ENCODE data around the gene GPC6. TPM values are rescaled to one million over a fixed set of nuclear protein-coding genes. Genes with fewer than 3 reads are reported as not detected.
"Not testable (repeated sequence)": the region's sequence is repeated elsewhere in the genome, so short reads cannot be mapped to it uniquely, and the experiment has no call there.

The GPC6 gene
- total RNA-seq, 2 experiments from 2014 or later = not detected

DNA sequence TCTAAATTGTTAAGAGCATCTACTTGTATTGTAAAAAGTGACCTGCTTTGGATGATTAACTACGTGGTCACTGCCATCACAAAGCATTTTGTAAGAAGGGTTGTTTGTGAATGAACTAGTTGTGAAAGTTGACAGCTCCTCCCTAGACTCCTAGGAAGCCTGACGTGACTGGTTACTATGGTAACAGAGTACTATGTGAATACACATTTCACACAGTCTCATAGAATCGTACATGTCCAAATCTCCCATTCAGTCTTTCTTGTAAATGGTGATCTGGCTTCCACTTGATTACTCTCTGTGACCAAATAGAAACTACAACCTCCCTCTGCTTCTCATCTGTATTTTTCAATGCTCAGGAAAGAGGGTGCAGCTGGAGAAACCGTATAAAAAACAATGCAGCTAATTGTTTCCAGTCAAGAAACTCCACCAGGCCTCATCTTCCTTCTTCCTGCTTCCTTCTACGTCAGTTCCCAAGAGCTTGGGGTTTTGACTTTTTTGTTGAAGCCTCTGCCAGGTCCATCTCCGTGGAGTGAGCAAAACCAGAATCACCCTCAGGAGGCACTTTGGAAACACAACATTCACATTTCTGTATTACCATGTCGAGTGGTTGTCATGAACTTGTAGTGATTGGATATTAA, 83.4 kb downstream of the GPC6 start:
- CTCF ChIA-PET = no interaction called here
- POLR2A ChIA-PET = no interaction called here

DNA sequence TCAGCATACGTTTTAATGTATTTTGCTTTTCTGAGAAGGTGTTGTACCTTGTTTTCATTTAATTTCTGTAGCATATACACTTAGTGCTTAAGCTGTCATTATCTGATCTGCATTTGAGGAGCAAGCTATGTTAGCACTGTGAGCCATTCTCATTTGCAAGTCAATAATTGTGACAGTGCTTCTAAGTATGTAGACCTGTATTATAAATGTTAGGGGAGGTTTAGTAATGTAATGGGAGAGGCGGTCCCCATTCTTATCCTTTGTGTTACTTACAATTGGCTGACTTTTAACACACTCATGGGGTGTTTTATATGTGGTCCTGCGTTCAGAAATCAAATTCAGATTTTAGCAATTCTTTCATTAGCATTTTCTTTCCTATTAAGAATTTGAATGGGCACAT, 90.2 kb downstream of the GPC6 start:
- ChIA-PET CTCF (no interaction called here), POLR2A (no interaction called here)

DNA sequence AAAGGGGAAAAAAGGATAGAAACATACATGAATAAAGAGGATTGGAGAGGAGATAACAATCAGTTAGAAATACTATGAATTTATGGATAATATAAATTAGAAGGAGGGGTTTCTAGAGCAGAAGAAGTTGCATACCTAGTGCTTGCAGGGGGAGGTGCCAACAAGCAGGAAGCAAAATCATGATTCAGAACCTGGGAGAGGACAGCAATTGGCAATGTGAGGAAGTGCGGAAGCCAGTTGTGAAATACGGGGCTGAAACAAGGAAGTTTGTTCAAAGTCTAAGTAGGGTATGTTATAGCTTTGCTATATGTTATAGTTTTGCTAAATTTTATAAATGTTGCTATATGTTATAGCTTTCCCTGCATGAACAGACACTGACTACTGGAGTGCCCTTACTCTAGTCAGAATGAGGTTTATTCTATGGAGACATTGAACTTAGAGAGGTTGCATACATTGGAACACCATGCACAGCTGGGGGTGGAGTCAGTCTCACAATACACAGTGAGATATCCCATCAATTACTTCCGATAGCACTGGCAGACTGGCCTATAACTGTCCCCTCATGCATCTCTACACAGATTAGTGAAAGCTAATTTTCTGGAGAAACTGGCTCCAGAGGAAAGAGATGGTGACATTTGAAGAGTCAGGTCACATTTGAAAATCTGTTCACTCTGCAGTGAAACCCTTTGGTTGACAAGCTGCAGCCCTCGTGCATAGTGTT, 92.1 kb downstream of the GPC6 start:
- POLR2A ChIA-PET = no interaction called here
- CTCF ChIA-PET = no interaction called here

DNA sequence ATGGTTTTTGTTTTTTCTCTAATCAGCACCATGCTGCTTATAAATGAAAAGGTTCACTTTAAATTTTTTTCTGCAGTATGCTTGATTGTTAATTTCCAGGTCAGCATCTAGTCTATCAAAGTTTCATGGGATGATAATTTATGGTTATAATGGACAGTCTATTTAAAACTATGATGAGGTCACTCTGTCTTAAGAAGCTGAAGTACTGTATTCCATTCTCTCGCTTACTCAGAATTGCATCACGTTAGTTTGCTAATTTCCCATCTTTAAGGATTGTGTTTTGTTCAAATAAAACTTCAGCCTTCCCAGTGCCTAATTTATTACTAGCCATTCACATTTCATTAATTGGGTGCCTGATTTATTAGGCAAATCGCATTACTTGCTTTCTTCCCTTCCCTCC, 94.3 kb downstream of the GPC6 start:
- ChIA-PET POLR2A (no interaction called here), CTCF (no interaction called here)

DNA sequence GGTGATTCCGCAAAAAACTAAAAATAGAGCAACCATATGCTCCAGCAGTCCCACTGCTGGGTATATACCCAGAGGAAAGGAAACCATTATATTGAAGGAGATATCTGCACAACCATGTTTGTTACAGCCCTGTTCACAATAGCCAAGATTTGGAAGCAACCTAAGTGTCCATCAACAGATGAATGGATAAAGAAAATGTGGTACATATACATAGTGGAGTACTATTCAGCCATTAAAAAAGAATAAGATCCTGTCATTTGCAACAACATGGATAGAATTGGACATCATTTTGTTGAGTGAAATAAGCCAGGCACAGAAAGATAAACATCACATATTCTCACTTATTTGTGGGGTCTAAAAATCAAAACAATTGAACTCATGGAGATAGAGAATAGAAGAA, 97.3 kb downstream of the GPC6 start:
- CTCF ChIA-PET = not testable (repeated sequence)

DNA sequence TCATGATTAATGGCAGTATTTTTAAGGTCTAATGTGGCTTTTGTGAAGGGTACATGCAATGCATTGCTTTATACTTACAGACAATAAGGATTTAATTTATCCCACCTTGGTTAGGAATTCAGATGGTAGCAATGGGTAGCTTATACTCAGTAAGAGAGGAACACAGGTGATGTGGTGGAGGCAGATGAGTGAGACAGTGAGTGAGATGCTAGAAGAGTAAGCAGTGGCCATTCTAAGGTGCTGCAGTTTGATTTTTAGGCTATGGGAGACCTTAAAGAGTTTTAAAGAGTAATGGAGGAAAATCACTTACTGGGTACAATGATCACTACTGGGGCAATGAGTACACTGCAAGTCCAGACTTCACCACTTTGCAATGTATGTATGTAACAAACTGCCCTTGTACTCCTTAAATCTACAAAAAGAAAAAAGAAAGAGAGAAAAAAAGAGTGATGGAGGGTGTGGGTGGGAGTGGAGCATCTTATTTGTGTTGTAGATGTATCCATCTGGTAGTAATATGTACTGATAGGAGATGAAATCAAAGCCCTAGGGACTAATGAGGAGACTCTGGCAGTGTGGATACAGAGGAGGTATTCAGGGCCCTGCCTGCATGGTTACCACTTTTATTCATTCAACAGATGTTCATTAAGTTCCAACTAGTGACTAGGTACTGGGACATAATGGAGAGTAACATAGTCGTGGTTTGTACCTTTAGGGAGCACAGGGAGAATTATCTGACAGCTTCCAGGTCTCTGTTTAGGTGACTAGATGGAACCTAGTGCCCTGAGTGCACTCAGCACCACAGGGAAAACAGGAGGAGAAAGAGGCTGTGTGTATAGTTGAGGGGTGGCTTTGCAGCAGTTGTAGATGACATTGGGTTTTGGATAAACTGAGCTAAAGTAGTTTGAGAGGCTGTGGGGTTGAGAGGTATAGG, 99.0 kb downstream of the GPC6 start:
- ChIA-PET POLR2A (no interaction called here), CTCF (no interaction called here)

More for the DNA sequence above, 97.3 kb downstream of the GPC6 start:
- POLR2A ChIA-PET = not testable (repeated sequence)

DNA sequence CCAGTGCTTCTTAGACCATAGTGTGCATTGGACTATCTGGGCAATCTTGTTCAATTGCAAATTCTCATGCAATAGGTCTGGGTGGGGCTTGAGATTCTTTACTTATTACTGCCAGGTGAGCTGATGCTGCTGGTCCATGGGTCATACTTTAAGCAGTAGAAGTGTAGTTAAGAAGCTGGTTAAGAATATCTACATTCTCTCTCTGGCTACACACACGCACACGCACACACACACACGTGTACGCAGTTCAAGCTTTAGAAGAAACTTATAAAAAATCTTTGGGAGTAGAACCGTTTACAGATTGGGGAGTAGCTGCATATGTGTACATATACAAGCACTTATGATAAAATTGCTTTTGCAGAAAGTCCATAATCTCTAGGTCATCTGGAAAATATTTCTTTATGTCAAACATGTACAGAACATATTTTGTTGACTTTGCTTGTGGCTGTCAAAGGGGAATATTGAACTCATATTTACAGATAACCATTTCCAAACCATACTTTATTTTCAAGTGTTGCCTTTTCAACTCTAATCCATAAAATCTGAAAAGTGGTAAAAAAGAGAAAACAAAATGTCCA, 99.7 kb downstream of the GPC6 start:
- CTCF ChIA-PET = no interaction called here
- POLR2A ChIA-PET = no interaction called here

DNA sequence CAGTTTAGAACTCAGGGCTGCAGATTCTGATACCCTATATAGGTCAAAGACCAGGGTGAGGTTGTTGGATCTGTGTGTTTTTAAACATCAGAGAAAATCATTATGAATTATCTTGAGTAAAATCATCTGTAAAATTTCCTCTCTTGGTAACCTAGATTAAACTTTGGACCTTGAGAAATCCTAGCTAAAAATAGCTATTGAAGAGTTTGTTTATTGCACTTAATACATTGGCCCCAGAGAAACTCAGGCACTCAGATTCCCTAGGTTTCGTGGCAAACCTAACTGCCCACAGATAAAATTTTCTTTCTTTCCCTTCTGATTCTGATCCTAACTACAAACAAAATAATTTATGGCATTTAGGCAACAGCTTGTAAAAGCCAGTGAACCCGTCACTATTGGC, 102.3 kb downstream of the GPC6 start:
- CTCF ChIA-PET = no interaction called here

DNA sequence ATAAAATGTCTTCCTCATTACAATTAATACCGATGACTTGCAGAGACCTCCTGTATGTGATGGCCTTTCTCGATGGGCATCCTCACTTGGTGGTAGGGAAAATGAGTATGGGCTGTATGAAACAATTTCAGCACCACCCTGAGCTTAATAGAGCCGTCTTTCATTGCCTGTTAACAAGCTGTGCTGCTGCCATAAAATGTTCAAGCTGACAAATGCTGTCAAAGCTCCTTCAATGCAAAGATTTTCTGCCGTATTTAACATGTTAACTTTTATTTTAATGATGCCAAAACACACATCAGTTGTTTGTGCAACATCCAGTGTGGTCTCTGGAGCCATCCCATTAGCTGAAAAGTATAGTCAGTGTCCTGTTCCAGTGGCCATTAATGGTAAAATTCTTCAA, 110.1 kb downstream of the GPC6 start:
- CTCF ChIA-PET = no interaction called here
- POLR2A ChIA-PET = no interaction called here

More for the DNA sequence above, 102.3 kb downstream of the GPC6 start:
- POLR2A ChIA-PET = no interaction called here

DNA sequence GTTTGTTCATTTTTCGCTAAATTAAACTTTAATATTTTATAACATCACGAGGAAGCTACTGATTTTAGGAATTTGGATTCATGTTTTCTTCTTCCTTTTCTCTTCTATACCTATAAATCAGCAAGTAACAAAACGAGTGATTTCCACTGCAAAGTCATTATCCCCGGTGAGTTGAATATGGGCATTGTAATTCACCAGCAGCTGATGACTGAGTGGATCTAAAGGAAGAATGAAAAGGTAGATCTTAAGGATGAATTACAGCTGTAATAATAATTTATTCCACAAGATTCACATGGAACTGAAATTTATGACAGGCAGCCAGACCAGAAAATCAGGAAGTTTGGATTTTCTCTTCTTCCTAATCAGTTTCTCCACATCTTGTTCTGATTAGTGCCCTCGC, 111.4 kb downstream of the GPC6 start:
- ChIA-PET POLR2A (no interaction called here), CTCF (no interaction called here)

DNA sequence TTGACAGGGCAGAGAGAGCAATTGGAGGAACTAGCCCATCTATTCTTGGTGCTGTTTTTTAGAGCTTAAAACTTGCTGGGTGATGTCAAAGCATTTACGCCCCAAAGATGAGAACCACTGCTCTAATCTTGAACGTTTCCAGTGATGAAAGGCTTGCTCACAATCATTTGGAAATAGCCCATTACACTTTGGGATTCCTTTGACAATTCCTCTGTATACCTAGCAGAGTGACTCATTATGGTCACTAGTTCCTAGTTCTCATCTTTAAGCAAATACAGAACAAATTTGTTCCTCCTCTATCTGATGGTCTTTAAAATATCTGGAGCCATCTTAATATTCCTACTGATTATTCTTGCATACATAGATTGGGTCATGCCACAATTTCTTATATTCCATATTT, 112.3 kb downstream of the GPC6 start:
- CTCF ChIA-PET = no interaction called here
- POLR2A ChIA-PET = no interaction called here

DNA sequence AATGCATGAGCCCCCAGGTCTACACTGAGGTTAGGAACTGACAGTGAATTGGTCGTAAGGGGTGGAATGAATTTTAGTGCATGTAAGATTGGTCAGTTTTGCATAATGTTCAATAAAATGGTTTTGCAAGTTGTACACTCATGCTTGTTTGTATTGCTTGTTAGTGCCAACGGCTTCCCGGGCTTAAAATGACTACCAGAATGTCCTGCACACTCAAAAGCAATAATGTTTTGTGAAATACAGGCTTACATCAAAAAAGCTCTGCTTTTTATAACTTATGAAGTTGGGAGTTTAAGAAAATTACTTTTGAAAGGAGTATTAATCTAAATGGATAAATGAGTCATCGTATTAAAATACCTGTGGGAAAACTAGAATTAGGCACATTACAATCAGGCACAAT, 112.9 kb downstream of the GPC6 start:
- ChIA-PET CTCF (no interaction called here), POLR2A (no interaction called here)

DNA sequence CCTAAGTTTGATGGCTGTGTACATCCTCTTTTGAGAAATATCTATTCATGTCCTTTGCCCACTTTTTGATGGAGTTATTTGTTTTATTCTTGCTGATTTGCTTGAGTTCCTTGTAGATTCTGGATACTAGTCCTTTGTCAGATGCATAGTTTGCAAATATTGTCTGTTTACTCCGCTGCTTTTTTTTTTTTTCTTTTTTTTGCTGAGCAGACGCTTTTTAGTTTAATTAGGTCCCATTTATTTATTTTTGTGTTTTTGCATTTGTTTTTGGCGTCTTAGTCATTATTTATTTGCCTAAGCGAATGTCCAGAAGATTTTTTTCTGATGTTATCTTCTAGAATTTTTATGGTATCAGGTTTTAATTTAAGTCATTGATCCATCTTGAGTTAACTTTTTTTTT, 114.9 kb downstream of the GPC6 start:
- ChIA-PET CTCF (no interaction called here), POLR2A (no interaction called here)

DNA sequence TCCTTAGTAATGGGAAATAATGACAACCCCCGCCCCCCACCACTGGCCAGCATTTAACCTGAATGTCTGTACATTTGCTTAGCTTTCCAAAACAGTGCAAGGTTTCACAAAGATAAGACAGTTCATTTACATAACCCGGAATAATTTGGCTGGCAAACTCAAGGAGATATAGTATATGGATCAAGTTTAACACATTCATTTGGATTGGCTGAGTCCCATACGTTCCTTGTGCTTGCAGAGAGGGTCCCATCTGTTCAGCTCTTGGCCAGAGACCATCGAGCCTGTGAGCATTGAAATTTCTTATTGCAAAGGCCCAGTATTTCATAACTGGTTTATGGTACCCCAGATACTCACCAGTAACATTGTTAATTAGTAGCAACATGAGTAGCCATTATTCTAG, 116.5 kb downstream of the GPC6 start:
- ChIA-PET CTCF (no interaction called here), POLR2A (no interaction called here)

DNA sequence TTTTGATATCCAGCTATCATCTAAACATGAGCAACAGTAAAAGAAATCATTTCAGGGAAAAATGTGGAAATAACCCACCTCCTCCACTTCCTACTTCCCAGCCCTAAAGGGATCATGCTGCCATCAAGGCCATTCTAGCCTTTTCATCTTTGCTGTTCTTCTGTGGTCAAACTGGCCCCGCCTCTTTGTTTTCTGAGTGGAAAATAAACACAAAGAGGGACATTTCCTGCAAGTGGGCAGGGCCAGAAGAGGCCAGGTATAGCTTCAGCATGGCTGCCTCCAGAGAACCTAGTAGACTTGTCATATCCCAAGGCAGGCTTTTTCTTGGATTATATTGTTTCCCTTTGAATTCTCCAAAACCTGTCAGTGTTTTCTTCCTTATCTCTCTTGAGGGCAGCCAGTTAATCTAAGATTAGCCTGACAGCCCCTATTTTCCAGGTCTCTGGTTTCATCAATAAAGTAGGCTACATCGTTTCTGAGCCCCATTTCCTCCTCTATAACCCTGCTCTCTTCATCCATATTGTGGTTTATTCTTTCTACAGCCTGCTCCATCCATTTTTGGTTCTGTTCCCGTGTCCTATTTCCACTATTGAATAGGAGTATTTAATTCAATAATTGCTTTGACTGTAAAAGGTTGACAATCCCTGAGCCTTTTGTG, 117.6 kb downstream of the GPC6 start:
- ChIA-PET CTCF (interaction anchor here (0.6 kb wide), 1 partner anchor 10 kb away, joined by 4 read pairs; no protein-coding TSS in a partner anchor), POLR2A (no interaction called here)

DNA sequence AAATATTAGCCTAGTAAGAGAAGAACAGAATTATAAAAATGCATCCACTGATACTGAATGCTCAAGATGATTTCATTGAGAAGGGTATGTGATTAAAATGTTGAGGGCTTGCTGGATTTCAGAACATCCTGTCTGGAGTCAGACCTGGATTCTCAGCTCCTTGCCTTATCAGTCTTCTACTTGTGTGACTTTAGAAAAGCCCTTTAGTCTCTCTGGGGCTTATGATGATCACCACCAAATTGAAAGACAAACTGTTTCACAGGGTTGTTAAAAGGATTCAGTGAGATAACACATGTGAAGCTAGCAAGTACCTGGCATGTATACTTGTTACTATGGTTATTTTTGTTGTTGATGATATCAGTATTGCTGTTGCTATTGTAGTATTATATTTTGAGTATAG, 118.4 kb downstream of the GPC6 start:
- POLR2A ChIA-PET = no interaction called here
- CTCF ChIA-PET = no interaction called here

DNA sequence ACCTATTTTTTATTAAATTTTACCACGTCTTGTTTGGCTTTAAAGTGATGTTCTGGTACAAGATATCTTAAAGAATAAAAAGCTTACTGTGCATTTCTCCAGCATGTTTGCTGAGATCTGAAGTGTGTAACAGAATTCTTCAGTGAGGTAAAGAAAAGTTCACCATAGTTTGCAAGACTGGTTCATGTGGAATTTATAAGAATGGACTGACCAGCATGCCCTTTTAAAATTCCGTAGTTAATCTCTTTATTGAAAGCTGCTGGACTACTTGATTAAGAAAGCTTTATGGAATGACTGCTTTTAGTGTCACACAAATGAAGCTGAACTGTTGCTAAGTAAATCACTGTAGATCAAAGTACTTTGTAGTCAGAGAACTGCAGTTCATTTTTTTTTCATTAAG, 119.2 kb downstream of the GPC6 start:
- ChIA-PET POLR2A (no interaction called here), CTCF (no interaction called here)

DNA sequence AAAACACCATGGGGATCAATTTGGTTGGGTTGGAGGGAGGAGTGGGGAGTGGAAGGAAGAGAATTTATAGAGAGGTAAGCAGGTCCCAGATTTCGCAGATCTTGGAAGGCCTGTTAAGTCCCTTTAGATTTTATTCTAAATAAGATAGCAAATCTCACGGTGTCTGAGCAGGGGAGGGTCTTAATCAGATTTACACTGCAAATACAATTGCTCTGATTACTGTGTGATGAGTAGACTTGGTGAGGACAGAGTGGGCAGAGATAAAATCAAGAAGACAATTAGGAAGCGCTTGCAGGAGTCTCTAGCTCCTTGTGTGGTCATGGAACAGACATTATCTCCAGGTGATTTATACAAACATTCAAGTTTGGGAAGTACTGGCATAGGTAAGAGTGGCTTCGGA, 126.0 kb downstream of the GPC6 start:
- POLR2A ChIA-PET = no interaction called here
- CTCF ChIA-PET = no interaction called here

DNA sequence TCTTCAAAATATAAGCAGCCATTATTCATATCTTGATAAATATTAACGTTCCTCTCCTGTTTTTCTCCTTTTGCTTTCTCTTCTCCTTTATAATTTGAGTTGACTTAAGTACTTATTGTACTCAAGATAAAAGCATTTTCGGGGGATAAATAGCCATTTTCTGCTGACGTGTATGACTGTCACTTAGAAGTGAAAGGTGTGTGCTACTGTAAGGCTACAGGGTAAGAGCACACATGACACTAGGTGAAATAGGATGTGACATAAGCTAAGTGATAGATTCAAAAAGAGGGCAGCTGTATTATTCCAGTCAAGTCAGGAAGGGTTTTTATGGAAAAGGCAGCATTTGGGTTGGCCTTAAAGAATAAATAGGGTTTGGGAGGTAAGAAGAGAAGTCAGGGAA, 128.5 kb downstream of the GPC6 start:
- ChIA-PET CTCF (no interaction called here), POLR2A (no interaction called here)

DNA sequence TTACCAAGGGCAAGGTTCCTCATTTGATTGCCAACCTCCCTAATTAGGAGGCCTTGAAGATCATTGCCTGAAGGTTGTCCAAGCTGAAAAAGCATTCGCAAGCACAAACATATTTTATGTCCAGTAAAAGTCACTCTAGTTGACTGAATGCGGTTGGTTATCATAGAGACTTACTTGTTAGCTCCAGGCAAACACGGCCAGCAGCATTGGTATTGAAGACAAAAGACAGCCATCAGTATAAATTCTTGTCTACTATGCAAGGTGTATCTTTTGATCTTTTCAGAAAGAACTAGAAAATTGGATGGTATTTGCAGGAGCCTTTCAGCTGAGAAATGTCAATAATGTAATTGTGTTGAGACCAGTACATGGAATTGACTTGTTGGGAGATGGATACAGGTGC, 129.9 kb downstream of the GPC6 start:
- ChIA-PET CTCF (no interaction called here), POLR2A (no interaction called here)
